Placental pericyte (primary cell): ENCODE data around the gene TNRC6A. TPM values are rescaled to one million over a fixed set of nuclear protein-coding genes. Genes with fewer than 3 reads are reported as not detected.

Source experiments
- total RNA-seq: library from RNA; depleted of rRNA; stranded (reverse); fragments of >200 nt; gene quantifications from 2 replicates; pipeline ENCODE4 v1.2.3, GENCODE V29; 2012

Gene TNRC6A
- 35.0 and 45.5 TPM in 2 replicates for total RNA-seq

DNA sequence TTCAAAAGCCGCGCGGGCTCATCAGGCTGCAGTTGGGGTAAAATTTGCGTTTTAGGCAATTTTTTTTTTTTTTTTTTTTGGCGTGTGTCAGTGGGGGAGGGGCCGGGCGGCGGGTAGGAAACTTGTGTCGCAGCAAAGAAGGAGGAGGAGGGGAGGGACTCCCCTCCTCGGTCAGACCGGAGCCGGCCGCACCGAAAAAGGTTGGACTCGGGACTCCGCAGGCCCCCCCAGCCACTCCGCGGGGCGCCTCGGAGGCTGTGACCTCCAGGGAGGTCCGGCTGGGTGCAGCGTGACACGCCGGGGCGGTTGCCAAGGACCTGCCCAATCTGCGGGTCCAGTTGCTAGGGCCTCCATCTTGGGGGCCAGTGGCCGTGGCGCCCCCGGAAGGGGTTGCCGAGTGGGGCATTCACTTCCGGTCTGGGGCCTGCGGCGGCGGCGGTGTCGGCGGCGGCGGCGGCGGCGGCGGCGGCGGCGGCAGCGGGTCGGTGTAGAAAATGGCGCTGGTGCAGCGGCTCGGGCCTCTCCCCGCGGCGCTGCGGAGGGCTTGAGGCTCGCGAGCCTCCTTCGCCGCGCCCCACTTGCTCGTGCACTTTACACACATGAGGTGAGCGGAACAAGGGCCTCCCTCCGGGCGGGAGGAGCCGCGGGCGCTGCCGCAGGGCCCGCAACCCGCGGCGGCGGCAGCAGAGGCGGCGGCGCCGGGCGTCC lies at the start of gene TNRC6A:
Gene TNRC6A, plus strand, starts transcription at position 409 of the 708 bp plus-strand sequence. Its CDS starts 191 bp downstream, at position 600.

DNA sequence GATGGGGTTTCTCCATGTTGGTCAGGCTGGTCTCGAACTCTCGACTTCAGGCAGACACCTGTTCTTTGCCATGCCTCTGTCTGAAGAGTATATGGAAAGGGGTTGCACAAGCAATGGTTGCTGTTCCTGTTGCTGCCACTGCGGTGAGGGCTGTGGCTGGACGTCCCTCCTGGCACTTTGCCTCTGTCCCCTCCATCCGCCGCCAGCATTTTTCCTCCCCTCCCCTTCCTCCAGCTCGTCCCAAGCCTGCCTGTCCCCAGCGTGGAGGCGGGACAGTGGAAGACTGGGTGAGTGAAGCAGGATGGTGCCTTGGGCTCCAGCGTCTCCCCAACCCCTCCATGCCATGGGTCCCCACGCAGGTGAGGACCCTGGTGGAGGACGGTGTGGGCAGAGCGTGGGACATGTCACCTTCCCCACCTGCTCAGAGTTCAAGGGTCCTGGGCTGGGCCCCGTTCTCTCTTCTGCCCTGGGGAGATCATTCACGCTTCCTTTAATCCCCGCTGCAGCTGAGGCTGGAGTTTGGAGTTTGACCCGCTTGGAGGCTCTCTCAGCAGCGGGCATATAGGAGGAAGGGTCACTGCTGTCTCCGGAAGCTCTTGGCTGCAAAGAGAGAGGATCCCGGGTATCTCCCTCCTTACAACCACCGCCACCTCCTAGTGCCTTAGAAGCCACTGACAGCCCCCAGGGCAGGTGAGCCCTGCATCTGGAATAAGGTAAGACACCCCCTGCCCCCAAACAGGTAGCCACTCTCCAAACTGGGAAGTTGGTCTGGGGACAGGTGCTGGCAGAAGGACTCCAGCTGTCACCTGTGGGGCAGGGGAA lies 116.5 kb downstream of the TNRC6A start, which contains the start of gene SLC5A11:
Gene SLC5A11, plus strand, starts transcription at position 238 of the 822 bp plus-strand sequence. CDS start 12,681 bp downstream, outside the sequence.

Other genes with a start within 250 kb of the TNRC6A start
- gene RBBP6, start 190.1 kb upstream of the TNRC6A start, total RNA-seq: 33.3 and 42.9 TPM in 2 replicates
- 0.14 TPM in 1 of 2 replicates, not detected in the other for gene SLC5A11, start 116.3 kb downstream of the TNRC6A start, total RNA-seq